Mesodermal cell (in vitro differentiated cells): ENCODE results near the gene NARF.
A peak's percentile ranks its signal among the peaks of the same experiment; 100 is the strongest.
"Not testable (repeated sequence)": the region's sequence is repeated elsewhere in the genome, so short reads cannot be mapped to it uniquely, and the experiment has no call there.

Source experiments
- H3K27ac ChIP-seq: 2 replicates; pipeline ENCODE4 v1.7.0; 2013; ENCODE audit warnings: mild to moderate bottlenecking, low read depth, low read length, moderate library complexity; ENCODE audit not compliant: severe bottlenecking
- H3K36me3 ChIP-seq: 2 replicates; pipeline ENCODE4 v1.7.1; 2013; ENCODE audit warnings: mild to moderate bottlenecking, low read length, moderate library complexity; ENCODE audit not compliant: control insufficient read depth, insufficient read depth
- H3K4me1 ChIP-seq: one replicate; pipeline ENCODE4 v1.7.1; 2013; ENCODE audit warnings: mild to moderate bottlenecking, low read length; ENCODE audit not compliant: insufficient read depth, control insufficient read depth, poor library complexity, severe bottlenecking
- H3K4me3 ChIP-seq: 2 replicates; pipeline ENCODE4 v1.7.0; 2013; ENCODE audit warnings: low read length, control low read depth, mild to moderate bottlenecking; ENCODE audit not compliant: insufficient read depth, poor library complexity, severe bottlenecking; ENCODE audit errors: extremely low read depth
- H3K9me3 ChIP-seq: 2 replicates; pipeline ENCODE4 v1.7.1; 2013; ENCODE audit warnings: mild to moderate bottlenecking, low read length, moderate library complexity; ENCODE audit not compliant: control insufficient read depth
- WGBS, 2 experiments: methylation state at CpG; one replicate each; pipeline ENCODE4 v1.1.5; 2013; ENCODE audit warnings: missing lambda C conversion rate in 2 of 2; ENCODE audit not compliant: insufficient coverage in 2 of 2; 5-methylcytosine and 5-hydroxymethylcytosine counted together

The NARF gene

GRCh38 chr17:82503094-82503727 is 44.7 kb downstream of the NARF start:
- Histone ChIP-seq H3K36me3 (no peaks in the 10 kb centered on the region), H3K4me1 (no peaks in the 10 kb centered on the region), H3K9me3 (no peaks in the 10 kb centered on the region), H3K27ac (no peak overlapping the region), H3K4me3 (no peak overlapping the region)
- WGBS, 2 experiments = 92 to 94% methylated on average over 9 to 10 of the region's 12 CpGs

- Histone ChIP-seq H3K27ac (no peak overlapping the region), H3K4me1 (no peaks in the 10 kb centered on the region), H3K4me3 (no peak overlapping the region), H3K36me3 (no peaks in the 10 kb centered on the region), H3K9me3 (no peaks in the 10 kb centered on the region)
- WGBS, 2 experiments = 82 to 88% methylated on average over 21 of the region's 21 CpGs
These were observed 45.3 kb downstream of the NARF start for GRCh38 chr17:82503728-82504308.

GRCh38 chr17:82505296-82505695 is 46.8 kb downstream of the NARF start:
- WGBS, 2 experiments = 95 to 98% methylated on average over 3 to 6 of the region's 6 CpGs
- Histone ChIP-seq H3K9me3 (no peaks in the 10 kb centered on the region), H3K4me3 (no peak overlapping the region), H3K4me1 (no peaks in the 10 kb centered on the region), H3K27ac (no peak overlapping the region), H3K36me3 (no peaks in the 10 kb centered on the region)

- not testable (repeated sequence) for H3K36me3 ChIP-seq, H3K27ac ChIP-seq, H3K9me3 ChIP-seq, H3K4me1 ChIP-seq, H3K4me3 ChIP-seq
- WGBS, 2 experiments = 92 to 95% methylated on average over 4 to 6 of the region's 7 CpGs
These were observed 47.9 kb downstream of the NARF start for GRCh38 chr17:82506402-82506801.

- Histone ChIP-seq H3K36me3 (no peaks in the 10 kb centered on the region), H3K4me1 (no peaks in the 10 kb centered on the region), H3K4me3 (no peak overlapping the region), H3K27ac (no peak overlapping the region), H3K9me3 (no peaks in the 10 kb centered on the region)
- 82 to 93% methylated on average over 4 to 6 of the region's 7 CpGs for WGBS, 2 experiments
These were observed 49.2 kb downstream of the NARF start for GRCh38 chr17:82507631-82508175.

- not testable (repeated sequence) for H3K4me1 ChIP-seq, H3K36me3 ChIP-seq, H3K9me3 ChIP-seq, H3K27ac ChIP-seq, H3K4me3 ChIP-seq
- 86 to 88% methylated on average over 4 to 5 of the region's 5 CpGs for WGBS, 2 experiments
These were observed 53.1 kb downstream of the NARF start for GRCh38 chr17:82511642-82512041.

GRCh38 chr17:82513864-82514263 is 55.3 kb downstream of the NARF start:
- H3K36me3 ChIP-seq, H3K4me1 ChIP-seq, H3K4me3 ChIP-seq, H3K27ac ChIP-seq, H3K9me3 ChIP-seq: not testable (repeated sequence)
- WGBS, 2 experiments = 94 to 100% methylated on average over 2 to 5 of the region's 10 CpGs

- H3K9me3 ChIP-seq = no peaks in the 10 kb centered on the region
- no peak overlapping the region for H3K27ac ChIP-seq
- 96 to 98% methylated on average over 5 to 7 of the region's 10 CpGs for WGBS, 2 experiments
These were observed 58.8 kb downstream of the NARF start for GRCh38 chr17:82517230-82517865.

GRCh38 chr17:82518826-82519810 is 60.6 kb downstream of the NARF start, which contains the start of gene FOXK2:
FOXK2 (plus strand) TSS chr17:82519732; CDS start chr17:82519889, 157 bp downstream.
- H3K4me1 ChIP-seq = no peaks in the 10 kb centered on the region
- H3K9me3 ChIP-seq = no peaks in the 10 kb centered on the region
- peaks cover 7% of the 10 kb centered on the region for H3K36me3 ChIP-seq
- peak within 1 kb of the TSS; percentile 92 for H3K4me3 ChIP-seq
- WGBS, 2 experiments = 5 to 6% methylated on average over 83 to 95 of the region's 114 CpGs
- peak within 1 kb of the TSS; percentile 80 for H3K27ac ChIP-seq

More at GRCh38 chr17:82517230-82517865, 58.8 kb downstream of the NARF start:
- H3K4me1 ChIP-seq = no peaks in the 10 kb centered on the region
- no peaks in the 10 kb centered on the region for H3K36me3 ChIP-seq
- H3K4me3 ChIP-seq = no peak overlapping the region
